ENCODE measurements around the gene MAGI3.

MAGI3 gene

DNA sequence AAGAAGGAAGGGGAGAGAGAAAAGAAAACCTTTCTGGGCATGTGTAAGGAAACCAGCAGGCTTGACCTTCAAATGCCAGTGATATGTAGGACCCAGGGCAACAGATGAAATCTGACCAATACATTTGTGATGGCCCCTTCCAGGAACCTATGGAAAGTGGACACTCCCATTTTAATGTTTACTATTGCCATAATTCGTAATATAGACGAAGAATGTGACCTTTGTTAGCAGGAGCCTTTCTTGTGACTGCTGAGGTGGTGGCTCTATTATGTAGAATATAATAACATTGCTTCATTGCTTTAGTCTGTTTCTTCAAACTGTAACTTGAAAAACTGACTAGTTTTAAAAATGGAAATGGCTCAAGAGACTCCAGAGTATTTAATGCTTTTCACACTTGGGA lies 150.8 kb downstream of the MAGI3 start:
- ATAC-seq (ENCODE audit: low read depth) (no peak), DNase-seq (ENCODE audit: low spot score) (no peak)
- Histone ChIP-seq H3K27me3 (ENCODE audit: insufficient read depth, poor library complexity, severe bottlenecking) (no peaks in the 10 kb centered on the region), H3K27ac (ENCODE audit: poor library complexity, severe bottlenecking) (peak overlapping the region; percentile 82), H3K36me3 (ENCODE audit: low read depth) (no peaks in the 10 kb centered on the region), H3K9me3 (ENCODE audit: severe bottlenecking) (no peaks in the 10 kb centered on the region), H3K4me3 (ENCODE audit: severe bottlenecking) (no peak overlapping the region), H3K4me1 (ENCODE audit: insufficient read depth, poor library complexity, severe bottlenecking) (peaks cover 41% of the 10 kb centered on the region)
- TF ChIP-seq, protein P1, sequence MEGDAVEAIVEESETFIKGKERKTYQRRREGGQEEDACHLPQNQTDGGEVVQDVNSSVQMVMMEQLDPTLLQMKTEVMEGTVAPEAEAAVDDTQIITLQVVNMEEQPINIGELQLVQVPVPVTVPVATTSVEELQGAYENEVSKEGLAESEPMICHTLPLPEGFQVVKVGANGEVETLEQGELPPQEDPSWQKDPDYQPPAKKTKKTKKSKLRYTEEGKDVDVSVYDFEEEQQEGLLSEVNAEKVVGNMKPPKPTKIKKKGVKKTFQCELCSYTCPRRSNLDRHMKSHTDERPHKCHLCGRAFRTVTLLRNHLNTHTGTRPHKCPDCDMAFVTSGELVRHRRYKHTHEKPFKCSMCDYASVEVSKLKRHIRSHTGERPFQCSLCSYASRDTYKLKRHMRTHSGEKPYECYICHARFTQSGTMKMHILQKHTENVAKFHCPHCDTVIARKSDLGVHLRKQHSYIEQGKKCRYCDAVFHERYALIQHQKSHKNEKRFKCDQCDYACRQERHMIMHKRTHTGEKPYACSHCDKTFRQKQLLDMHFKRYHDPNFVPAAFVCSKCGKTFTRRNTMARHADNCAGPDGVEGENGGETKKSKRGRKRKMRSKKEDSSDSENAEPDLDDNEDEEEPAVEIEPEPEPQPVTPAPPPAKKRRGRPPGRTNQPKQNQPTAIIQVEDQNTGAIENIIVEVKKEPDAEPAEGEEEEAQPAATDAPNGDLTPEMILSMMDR (IDR thresholded peaks at IDR 0.05; ENCODE audit: poor library complexity, severe bottlenecking), result no peak

DNA sequence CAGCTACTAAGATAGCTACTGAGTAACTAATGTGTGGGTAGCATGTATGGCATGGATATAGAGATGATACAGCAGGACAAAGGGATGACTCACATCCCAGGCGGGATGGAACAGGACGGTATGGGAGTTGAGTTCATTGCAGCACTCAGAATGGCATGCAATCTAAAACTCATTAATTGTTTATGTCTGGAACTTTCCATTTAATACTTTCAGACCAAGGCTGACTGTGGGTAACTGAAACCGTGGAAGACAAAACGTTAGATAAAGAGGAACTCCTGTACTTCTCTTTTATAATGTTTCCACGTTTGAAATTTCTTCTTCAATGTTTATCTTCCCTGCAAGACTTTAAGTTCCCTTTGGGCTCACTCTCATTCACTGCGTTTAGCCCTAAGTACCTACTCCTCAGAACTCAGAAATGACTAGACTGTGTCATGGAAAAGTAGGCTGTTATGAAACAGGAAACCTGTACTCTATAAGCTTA lies 151.9 kb downstream of the MAGI3 start:
- Histone ChIP-seq H3K9me3 (ENCODE audit: severe bottlenecking) (no peaks in the 10 kb centered on the region), H3K36me3 (ENCODE audit: low read depth) (no peaks in the 10 kb centered on the region), H3K27me3 (ENCODE audit: insufficient read depth, poor library complexity, severe bottlenecking) (no peaks in the 10 kb centered on the region), H3K4me3 (ENCODE audit: severe bottlenecking) (no peak overlapping the region), H3K27ac (ENCODE audit: poor library complexity, severe bottlenecking) (peak overlapping the region; percentile 82), H3K4me1 (ENCODE audit: insufficient read depth, poor library complexity, severe bottlenecking) (peaks cover 41% of the 10 kb centered on the region)
- TF ChIP-seq, protein P1 (IDR thresholded peaks at IDR 0.05; ENCODE audit: poor library complexity, severe bottlenecking), result no peak
- DNase-seq (ENCODE audit: low spot score) (peak; percentile 63), ATAC-seq (ENCODE audit: low read depth) (peak; percentile 100)

DNA sequence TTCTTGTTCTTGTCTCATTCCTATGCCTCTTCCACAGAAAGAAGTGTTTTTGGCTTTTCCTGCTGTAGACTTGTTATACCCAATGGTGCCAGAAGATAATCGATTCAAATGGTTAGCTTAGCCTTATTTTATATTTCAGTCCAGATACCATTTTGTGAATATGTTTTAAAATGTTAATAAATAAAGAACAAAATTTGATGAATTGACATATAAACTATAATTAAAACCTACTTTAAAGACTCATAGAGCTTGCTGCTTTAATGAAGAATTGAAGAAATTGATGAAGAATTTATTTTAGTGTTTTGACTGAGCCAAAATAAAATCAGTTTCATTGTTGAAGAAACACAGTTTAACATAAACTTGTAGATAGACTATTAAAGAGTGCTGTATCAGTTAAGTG lies 152.8 kb downstream of the MAGI3 start:
- peaks cover 37% of the 10 kb centered on the region for H3K4me1 ChIP-seq (ENCODE audit: insufficient read depth, poor library complexity, severe bottlenecking)
- TF ChIP-seq, protein P1 (IDR thresholded peaks at IDR 0.05; ENCODE audit: poor library complexity, severe bottlenecking), result no peak
- H3K9me3 ChIP-seq (ENCODE audit: severe bottlenecking), result no peaks in the 10 kb centered on the region
- DNase-seq (ENCODE audit: low spot score), result no peak
- H3K27ac ChIP-seq (ENCODE audit: poor library complexity, severe bottlenecking), result peak overlapping the region; percentile 82
- no peak for ATAC-seq (ENCODE audit: low read depth)
- H3K4me3 ChIP-seq (ENCODE audit: severe bottlenecking), result no peak overlapping the region
- no peaks in the 10 kb centered on the region for H3K27me3 ChIP-seq (ENCODE audit: insufficient read depth, poor library complexity, severe bottlenecking)
- H3K36me3 ChIP-seq (ENCODE audit: low read depth), result no peaks in the 10 kb centered on the region

DNA sequence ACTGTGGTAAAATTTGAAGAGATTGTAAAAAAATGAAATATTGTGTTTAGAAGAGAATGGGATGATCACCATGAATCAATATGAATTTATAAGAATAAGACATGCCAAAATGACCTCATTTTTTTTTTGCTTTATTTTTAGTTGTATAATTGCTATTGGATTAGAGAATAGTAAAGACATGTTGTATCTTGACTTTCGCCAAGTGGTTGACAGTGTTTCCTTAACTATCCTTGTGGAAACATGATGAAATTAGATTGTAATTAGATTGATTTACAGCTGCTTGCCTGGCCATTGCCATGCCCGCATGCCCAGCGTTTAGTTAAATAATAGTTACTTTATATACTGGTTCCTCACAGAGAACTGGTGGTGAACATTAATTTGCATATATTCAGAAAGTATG lies 154.9 kb downstream of the MAGI3 start:
- peaks cover 29% of the 10 kb centered on the region for H3K4me1 ChIP-seq (ENCODE audit: insufficient read depth, poor library complexity, severe bottlenecking)
- H3K4me3 ChIP-seq (ENCODE audit: severe bottlenecking), result no peak overlapping the region
- H3K36me3 ChIP-seq (ENCODE audit: low read depth), result no peaks in the 10 kb centered on the region
- H3K27ac ChIP-seq (ENCODE audit: poor library complexity, severe bottlenecking), result no peak overlapping the region
- H3K27me3 ChIP-seq (ENCODE audit: insufficient read depth, poor library complexity, severe bottlenecking), result no peaks in the 10 kb centered on the region
- ATAC-seq (ENCODE audit: low read depth) (no peak), DNase-seq (ENCODE audit: low spot score) (no peak)
- TF ChIP-seq, protein P1 (IDR thresholded peaks at IDR 0.05; ENCODE audit: poor library complexity, severe bottlenecking), result no peak
- no peaks in the 10 kb centered on the region for H3K9me3 ChIP-seq (ENCODE audit: severe bottlenecking)

DNA sequence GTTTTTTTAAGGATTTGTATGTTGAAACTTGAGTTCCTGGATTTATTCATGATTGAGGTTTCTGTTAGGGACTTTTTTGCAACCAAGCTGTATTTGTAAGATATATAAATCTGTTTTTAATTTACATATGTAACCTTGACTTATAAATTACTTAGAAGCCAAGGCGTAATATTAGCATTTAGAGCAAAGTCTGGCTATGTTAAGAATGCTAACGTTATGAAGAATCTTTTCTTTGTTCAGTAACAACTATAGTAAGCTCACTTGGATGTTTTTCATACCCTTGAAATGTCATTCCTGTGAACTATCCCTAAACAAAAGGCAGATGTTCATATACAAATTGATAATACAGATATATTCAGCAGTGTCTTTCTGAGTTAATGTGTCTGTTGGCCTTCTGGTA lies 155.3 kb downstream of the MAGI3 start:
- Histone ChIP-seq H3K27ac (ENCODE audit: poor library complexity, severe bottlenecking) (no peak overlapping the region), H3K9me3 (ENCODE audit: severe bottlenecking) (no peaks in the 10 kb centered on the region), H3K4me3 (ENCODE audit: severe bottlenecking) (no peak overlapping the region), H3K4me1 (ENCODE audit: insufficient read depth, poor library complexity, severe bottlenecking) (peaks cover 29% of the 10 kb centered on the region), H3K27me3 (ENCODE audit: insufficient read depth, poor library complexity, severe bottlenecking) (no peaks in the 10 kb centered on the region), H3K36me3 (ENCODE audit: low read depth) (no peaks in the 10 kb centered on the region)
- ATAC-seq (ENCODE audit: low read depth) (no peak), DNase-seq (ENCODE audit: low spot score) (no peak)
- TF ChIP-seq, protein P1 (IDR thresholded peaks at IDR 0.05; ENCODE audit: poor library complexity, severe bottlenecking), result no peak
